GM12891 (cell line): ENCODE measurements around the gene HSPH1.
"Not testable (repeated sequence)": the region's sequence is repeated elsewhere in the genome, so short reads cannot be mapped to it uniquely, and the experiment has no call there.

Source experiments
- DNase-seq: peaks from one replicate; pipeline ENCODE4 v3.0.0; 2011; ENCODE audit warnings: low spot score; ENCODE audit not compliant: insufficient read length
- FAIRE-seq: peaks from 2 replicates; lab custom pipeline; 2011; peaks lifted over from hg19 to GRCh38; lab: Jason Lieb, UNC
- PAX5 ChIP-seq: IDR thresholded peaks from 2 replicates; pipeline ENCODE4 v1.6.1; 2011; ENCODE audit warnings: low read length, moderate library complexity, mild to moderate bottlenecking; ENCODE audit not compliant: insufficient read depth, severe bottlenecking
- POLR2A ChIP-seq: IDR thresholded peaks from 2 replicates; pipeline ENCODE4 v1.6.1; 2011; ENCODE audit warnings: low read depth, low read length, control low read depth
- POLR2AphosphoS5 ChIP-seq: IDR thresholded peaks from 2 replicates; pipeline ENCODE4 v1.6.1; 2011; ENCODE audit warnings: low read depth, low read length, control low read depth
- POU2F2 ChIP-seq: IDR thresholded peaks from 2 replicates; pipeline ENCODE4 v1.6.1; 2011; ENCODE audit warnings: low read depth, mild to moderate bottlenecking, control low read depth, low read length, moderate library complexity
- SPI1 ChIP-seq: IDR thresholded peaks from 2 replicates; pipeline ENCODE4 v1.6.1; 2011; ENCODE audit warnings: low read depth, low read length, control low read depth
- TAF1 ChIP-seq: IDR thresholded peaks from 2 replicates; pipeline ENCODE4 v1.6.1; 2011; ENCODE audit warnings: low read depth, low read length, control low read depth

Gene HSPH1

GRCh38 chr13:31179754-31180153 lies 18.1 kb upstream of the HSPH1 start:
- TF ChIP-seq TAF1: no peak
- TF ChIP-seq SPI1: peak; percentile 56
- FAIRE-seq: no peak
- no peak for DNase-seq

GRCh38 chr13:31179241-31179640 lies 17.5 kb upstream of the HSPH1 start:
- DNase-seq (no peak), FAIRE-seq (no peak)
- no peak for TF ChIP-seq POLR2A
- no peak for TF ChIP-seq TAF1
- no peak for TF ChIP-seq POU2F2
- TF ChIP-seq PAX5: no peak
- TF ChIP-seq POLR2AphosphoS5: no peak
- no peak for TF ChIP-seq SPI1

GRCh38 chr13:31177813-31178495 lies 16.2 kb upstream of the HSPH1 start:
- FAIRE-seq, DNase-seq: not testable (repeated sequence)

GRCh38 chr13:31175847-31176532 lies 14.3 kb upstream of the HSPH1 start:
- no peak for DNase-seq
- FAIRE-seq: no peak
- no peak for TF ChIP-seq SPI1
- TF ChIP-seq POLR2A: no peak
- TF ChIP-seq POLR2AphosphoS5: no peak
- no peak for TF ChIP-seq TAF1
- TF ChIP-seq POU2F2: no peak
- TF ChIP-seq PAX5: no peak

- no peak for FAIRE-seq
- TF ChIP-seq PAX5 (no peak), SPI1 (no peak), TAF1 (no peak)
- DNase-seq: no peak
These were observed 12.3 kb upstream of the HSPH1 start for GRCh38 chr13:31174018-31174417.

- FAIRE-seq (no peak), DNase-seq (no peak)
- TF ChIP-seq SPI1 (no peak), POLR2AphosphoS5 (no peak), TAF1 (no peak), POLR2A (no peak), POU2F2 (no peak)
These were observed 10.8 kb upstream of the HSPH1 start for GRCh38 chr13:31172535-31172934.

- no peak for FAIRE-seq
- no peak for TF ChIP-seq POU2F2
- no peak for TF ChIP-seq TAF1
- no peak for TF ChIP-seq PAX5
- TF ChIP-seq POLR2AphosphoS5: no peak
- DNase-seq: no peak
These were observed 10.3 kb upstream of the HSPH1 start for GRCh38 chr13:31172001-31172400.

- FAIRE-seq (no peak), DNase-seq (no peak)
- TF ChIP-seq POLR2A (no peak), PAX5 (no peak), SPI1 (no peak), POU2F2 (no peak), POLR2AphosphoS5 (no peak), TAF1 (no peak)
These were observed 7.0 kb upstream of the HSPH1 start for GRCh38 chr13:31168736-31169135.

GRCh38 chr13:31168166-31168565 lies 6.5 kb upstream of the HSPH1 start:
- FAIRE-seq: no peak
- no peak for TF ChIP-seq POLR2AphosphoS5
- TF ChIP-seq TAF1: no peak
- no peak for TF ChIP-seq SPI1
- TF ChIP-seq PAX5: no peak
- no peak for TF ChIP-seq POLR2A
- TF ChIP-seq POU2F2: no peak
- no peak for DNase-seq

- DNase-seq (no peak), FAIRE-seq (no peak)
These were observed 5.8 kb upstream of the HSPH1 start for GRCh38 chr13:31167490-31167889.

GRCh38 chr13:31166591-31166990 lies 4.9 kb upstream of the HSPH1 start:
- FAIRE-seq (no peak), DNase-seq (no peak)

More at GRCh38 chr13:31167490-31167889, 5.8 kb upstream of the HSPH1 start:
- no peak for TF ChIP-seq PAX5
- TF ChIP-seq POU2F2: no peak
- no peak for TF ChIP-seq POLR2AphosphoS5
- no peak for TF ChIP-seq TAF1
- TF ChIP-seq SPI1: no peak
- TF ChIP-seq POLR2A: no peak

GRCh38 chr13:31162151-31163008 lies 676 bp upstream of the HSPH1 start:
- DNase-seq: peak; percentile 69
- TF ChIP-seq SPI1: no peak
- TF ChIP-seq POU2F2: peak; percentile 53; the same call in 1 of the 2 replicates
- TF ChIP-seq PAX5: no peak
- FAIRE-seq: peak; percentile 97

More at GRCh38 chr13:31166591-31166990, 4.9 kb upstream of the HSPH1 start:
- TF ChIP-seq PAX5: no peak
- TF ChIP-seq TAF1: no peak
- no peak for TF ChIP-seq POU2F2
- TF ChIP-seq POLR2A: no peak
- TF ChIP-seq POLR2AphosphoS5: no peak
- TF ChIP-seq SPI1: no peak
